Natural killer cell treated with Interleukin-12 subunit alpha and Interleukin-12 subunit beta and Interleukin-15 and Interleukin-18, amount 100 ng/mL, for 72 hours (primary cell): ENCODE measurements around the gene ABCA7. TPM values are rescaled to one million over a fixed set of nuclear protein-coding genes. Genes with fewer than 3 reads are reported as not detected.

ENCODE experiments used
- ATAC-seq, 2 donors: fragments of 150-1000 bp; cut with Tn5 transposase in 1 of 2; sonication (Bioruptor Pico), chemical (Tn5 transposase) in 1 of 2; 2 replicates each; pipeline ENCODE4 v1.10.0; 2021
- DNase-seq: peaks from one replicate; pipeline ENCODE4 v3.0.0; 2022; ENCODE audit warnings: low spot score
- H3K27ac Mint-ChIP-seq, 2 donors: 1 replicate in 1 of 2; 2 replicates in 1 of 2; pipeline ENCODE4 v1.8.0; 2022; ENCODE audit warnings: mixed read lengths in 2 of 2, mild to moderate bottlenecking in 1 of 2, moderate library complexity in 1 of 2
- H3K27me3 Mint-ChIP-seq, 2 donors: 1 replicate in 1 of 2; 2 replicates in 1 of 2; pipeline ENCODE4 v1.8.0; 2022; ENCODE audit warnings: mixed read lengths in 2 of 2
- H3K36me3 Mint-ChIP-seq: one replicate; pipeline ENCODE4 v1.8.0; 2022; ENCODE audit warnings: mixed read lengths
- H3K4me1 Mint-ChIP-seq, 2 donors: 1 replicate in 1 of 2; 2 replicates in 1 of 2; pipeline ENCODE4 v1.8.0; 2022; ENCODE audit warnings: low read depth in 2 of 2, mixed read lengths in 2 of 2, mild to moderate bottlenecking in 1 of 2
- H3K4me3 Mint-ChIP-seq: one replicate; pipeline ENCODE4 v1.8.0; 2022; ENCODE audit warnings: mixed read lengths
- H3K9me3 Mint-ChIP-seq: 2 replicates; pipeline ENCODE4 v1.8.0; 2022; ENCODE audit warnings: mixed read lengths
- total RNA-seq, 2 donors: library from RNA; stranded (reverse); gene quantifications; one replicate each; pipeline ENCODE4 v1.2.3, GENCODE V29; 2022

Gene ABCA7, protein sequence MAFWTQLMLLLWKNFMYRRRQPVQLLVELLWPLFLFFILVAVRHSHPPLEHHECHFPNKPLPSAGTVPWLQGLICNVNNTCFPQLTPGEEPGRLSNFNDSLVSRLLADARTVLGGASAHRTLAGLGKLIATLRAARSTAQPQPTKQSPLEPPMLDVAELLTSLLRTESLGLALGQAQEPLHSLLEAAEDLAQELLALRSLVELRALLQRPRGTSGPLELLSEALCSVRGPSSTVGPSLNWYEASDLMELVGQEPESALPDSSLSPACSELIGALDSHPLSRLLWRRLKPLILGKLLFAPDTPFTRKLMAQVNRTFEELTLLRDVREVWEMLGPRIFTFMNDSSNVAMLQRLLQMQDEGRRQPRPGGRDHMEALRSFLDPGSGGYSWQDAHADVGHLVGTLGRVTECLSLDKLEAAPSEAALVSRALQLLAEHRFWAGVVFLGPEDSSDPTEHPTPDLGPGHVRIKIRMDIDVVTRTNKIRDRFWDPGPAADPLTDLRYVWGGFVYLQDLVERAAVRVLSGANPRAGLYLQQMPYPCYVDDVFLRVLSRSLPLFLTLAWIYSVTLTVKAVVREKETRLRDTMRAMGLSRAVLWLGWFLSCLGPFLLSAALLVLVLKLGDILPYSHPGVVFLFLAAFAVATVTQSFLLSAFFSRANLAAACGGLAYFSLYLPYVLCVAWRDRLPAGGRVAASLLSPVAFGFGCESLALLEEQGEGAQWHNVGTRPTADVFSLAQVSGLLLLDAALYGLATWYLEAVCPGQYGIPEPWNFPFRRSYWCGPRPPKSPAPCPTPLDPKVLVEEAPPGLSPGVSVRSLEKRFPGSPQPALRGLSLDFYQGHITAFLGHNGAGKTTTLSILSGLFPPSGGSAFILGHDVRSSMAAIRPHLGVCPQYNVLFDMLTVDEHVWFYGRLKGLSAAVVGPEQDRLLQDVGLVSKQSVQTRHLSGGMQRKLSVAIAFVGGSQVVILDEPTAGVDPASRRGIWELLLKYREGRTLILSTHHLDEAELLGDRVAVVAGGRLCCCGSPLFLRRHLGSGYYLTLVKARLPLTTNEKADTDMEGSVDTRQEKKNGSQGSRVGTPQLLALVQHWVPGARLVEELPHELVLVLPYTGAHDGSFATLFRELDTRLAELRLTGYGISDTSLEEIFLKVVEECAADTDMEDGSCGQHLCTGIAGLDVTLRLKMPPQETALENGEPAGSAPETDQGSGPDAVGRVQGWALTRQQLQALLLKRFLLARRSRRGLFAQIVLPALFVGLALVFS (N-terminal part only)
- total RNA-seq: 10 to 100 TPM; 53.7 to 69.9 TPM

DNA sequence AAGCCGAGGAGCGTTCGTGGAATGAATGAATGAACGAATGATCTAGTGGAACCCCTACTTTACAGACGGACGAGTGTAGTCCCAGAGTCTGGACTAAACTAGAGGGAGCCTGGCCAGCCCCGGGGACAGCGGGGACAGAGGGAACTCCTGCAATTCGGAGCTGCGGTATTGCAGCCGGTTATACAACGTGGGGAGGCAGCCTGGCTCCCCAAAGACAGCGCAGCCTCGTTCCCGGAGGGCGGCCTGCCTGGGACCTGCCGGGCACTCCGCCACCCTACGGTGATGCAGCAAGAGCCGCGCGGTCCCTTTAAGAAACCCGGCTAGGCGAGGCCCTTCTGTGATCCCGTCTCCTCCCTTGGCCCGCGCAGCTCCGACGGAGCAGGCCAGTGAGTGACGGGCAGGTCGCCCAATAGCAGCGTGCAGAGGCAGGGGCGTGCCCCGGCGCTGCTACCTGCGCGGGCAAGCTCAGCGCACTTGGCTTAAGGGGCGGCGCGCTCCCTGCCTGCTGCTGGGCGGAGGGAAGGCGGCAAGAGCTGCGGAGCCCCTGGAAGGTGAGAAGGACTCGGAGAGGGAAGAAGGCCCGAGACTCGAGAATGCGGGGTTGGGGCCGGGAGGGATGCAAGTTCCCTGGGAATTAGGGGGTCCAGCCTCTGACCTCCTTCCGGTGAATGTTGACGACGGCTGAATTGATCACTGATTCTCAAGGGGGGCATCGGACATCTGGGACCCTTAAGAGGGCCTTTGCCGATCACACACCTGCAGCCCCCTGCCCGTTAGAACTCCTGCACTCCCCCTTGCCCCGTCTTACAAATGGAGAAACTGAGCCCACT lies at the start of gene ABCA7:
Gene ABCA7 (plus strand): TSS at position 462 of the 830 bp plus-strand sequence. CDS start 1,255 bp downstream, outside the sequence.
- H3K27ac Mint-ChIP-seq: peak within 1 kb of the TSS; percentile 80 to 96
- no peaks in the 10 kb centered on the region for H3K27me3 Mint-ChIP-seq
- ATAC-seq: peak; percentile 97 to 98
- DNase-seq: peak; percentile 99
- H3K4me3 Mint-ChIP-seq: peak within 1 kb of the TSS; percentile 95
- peaks cover 29 to 39% of the 10 kb centered on the region in 2 donors for H3K4me1 Mint-ChIP-seq
- H3K36me3 Mint-ChIP-seq: no peaks in the 10 kb centered on the region
- H3K9me3 Mint-ChIP-seq: no peaks in the 10 kb centered on the region

DNA sequence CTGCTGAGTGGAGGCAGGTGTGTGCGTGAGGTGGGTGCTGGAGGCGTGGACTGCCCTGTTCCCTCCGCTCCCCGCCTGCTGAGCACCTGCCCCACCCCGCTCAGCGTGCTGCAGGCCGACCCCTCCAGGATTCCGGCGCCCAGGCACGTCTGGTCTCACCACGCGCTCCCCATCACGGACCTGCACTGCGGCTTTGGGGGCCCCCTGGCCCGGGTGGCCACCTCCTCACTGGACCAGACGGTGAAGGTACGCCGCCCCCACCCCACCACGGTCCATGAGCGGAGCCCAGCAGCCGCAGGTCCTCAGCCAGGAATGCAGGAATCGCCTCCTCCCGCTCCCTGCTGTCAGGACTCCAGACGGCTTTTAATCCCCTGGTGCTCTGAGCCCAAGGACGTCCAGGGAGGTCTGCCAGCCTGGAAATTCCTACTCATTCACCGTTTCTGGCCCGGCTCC lies 49.8 kb upstream of the ABCA7 start:
- ATAC-seq (no peak), DNase-seq (no peak)
- Mint-ChIP-seq H3K9me3 (no peaks in the 10 kb centered on the region), H3K4me1 (peaks cover 1 to 19% of the 10 kb centered on the region in 2 donors), H3K4me3 (no peak overlapping the region), H3K36me3 (no peaks in the 10 kb centered on the region), H3K27ac (no peak overlapping the region), H3K27me3 (no peaks in the 10 kb centered on the region)

DNA sequence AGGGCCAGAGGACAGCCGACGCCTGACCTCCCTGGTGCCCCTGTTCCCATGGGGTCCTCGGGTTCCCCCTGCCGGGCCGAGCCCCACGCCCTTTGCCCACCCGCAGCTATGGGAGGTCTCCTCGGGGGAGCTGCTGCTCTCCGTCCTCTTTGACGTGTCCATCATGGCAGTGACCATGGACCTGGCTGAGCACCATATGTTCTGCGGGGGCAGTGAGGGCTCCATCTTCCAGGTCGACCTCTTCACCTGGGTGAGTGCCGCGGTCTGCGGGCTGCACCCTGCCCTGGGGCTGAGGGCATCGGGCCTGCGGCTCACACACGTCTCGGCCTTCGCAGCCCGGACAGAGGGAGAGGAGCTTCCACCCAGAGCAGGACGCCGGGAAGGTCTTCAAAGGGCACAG lies 49.2 kb upstream of the ABCA7 start:
- DNase-seq: no peak
- Mint-ChIP-seq H3K36me3 (no peaks in the 10 kb centered on the region), H3K4me3 (no peak overlapping the region), H3K27me3 (no peaks in the 10 kb centered on the region), H3K27ac (no peak overlapping the region), H3K4me1 (peaks cover 0 to 15% of the 10 kb centered on the region in 2 donors), H3K9me3 (no peaks in the 10 kb centered on the region)
- ATAC-seq: no peak

DNA sequence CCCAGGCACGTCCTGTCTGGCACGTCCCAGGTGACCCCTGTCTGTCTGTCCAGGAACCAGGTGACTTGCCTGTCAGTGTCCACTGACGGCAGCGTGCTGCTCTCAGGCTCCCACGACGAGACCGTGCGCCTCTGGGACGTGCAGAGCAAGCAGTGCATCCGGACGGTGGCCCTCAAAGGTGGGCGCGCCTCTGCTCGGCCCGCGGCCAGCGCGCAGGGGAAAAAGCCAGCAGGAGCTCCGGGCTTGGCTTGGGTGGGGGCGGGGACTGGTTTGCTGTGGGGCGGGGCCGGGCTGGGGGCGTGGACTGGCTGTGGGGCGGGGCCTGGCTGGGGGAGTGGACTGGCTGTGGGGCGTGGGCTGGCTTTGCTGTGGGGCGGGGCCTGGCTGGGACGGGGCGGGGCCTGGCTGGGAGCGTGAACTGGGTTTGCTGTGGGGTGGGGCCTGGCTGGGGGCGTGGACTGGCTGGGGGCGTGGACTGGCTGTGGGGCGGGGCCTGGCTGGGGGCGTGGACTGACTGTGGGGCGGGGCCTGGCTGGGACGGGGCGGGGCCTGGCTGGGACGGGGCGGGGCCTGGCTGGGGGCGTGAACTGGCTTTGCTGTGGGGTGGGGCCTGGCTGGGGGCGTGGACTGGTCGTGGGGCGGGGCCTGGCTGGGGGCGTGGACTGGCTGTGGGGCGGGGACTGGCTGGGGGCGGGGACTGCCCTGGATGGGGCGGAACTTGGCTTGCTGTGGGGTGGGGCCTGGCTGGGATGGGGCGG lies 48.6 kb upstream of the ABCA7 start:
- Mint-ChIP-seq H3K27ac (no peak overlapping the region), H3K4me3 (no peak overlapping the region), H3K4me1 (peaks cover 0 to 16% of the 10 kb centered on the region in 2 donors), H3K36me3 (no peaks in the 10 kb centered on the region), H3K27me3 (no peaks in the 10 kb centered on the region), H3K9me3 (no peaks in the 10 kb centered on the region)
- DNase-seq: no peak
- ATAC-seq: peak; percentile 73 to 87

DNA sequence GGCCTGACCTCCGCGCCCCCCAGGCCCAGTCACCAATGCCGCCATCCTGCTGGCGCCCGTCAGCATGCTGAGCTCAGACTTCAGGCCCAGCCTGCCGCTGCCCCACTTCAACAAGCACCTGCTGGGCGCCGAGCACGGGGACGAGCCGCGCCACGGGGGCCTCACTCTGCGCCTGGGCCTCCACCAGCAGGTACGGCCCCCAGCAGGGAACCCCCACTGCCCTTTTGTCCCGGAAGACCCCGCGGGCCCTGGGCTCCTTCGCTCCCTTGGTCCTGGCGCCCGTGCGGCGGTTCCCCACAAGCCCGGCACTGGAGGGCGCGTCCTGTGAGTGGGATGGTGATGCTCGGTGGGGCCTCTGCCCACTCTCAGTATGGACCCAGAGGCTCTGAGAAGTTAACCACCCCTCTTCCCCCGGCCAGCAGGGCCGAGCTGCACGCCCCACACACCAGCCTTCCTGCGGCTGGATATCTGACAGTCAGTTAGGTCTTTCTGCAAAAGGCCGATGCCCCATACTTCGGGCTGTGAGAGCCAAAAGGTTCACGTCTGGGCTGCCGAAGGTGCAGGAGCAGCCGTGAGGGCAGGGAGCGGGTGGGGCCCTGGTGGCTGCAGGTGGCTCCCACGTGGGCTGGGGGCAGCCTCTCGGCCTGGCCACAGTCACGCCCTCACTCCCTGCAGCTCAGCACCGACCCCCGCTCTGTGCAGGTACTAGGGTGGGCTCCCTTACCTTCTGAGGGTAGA lies 47.8 kb upstream of the ABCA7 start:
- peak overlapping the region in 1 of 2 donors; percentile 58 for H3K27ac Mint-ChIP-seq
- no peaks in the 10 kb centered on the region for H3K36me3 Mint-ChIP-seq
- DNase-seq: no peak
- no peak for ATAC-seq
- H3K4me1 Mint-ChIP-seq: peaks cover 0 to 13% of the 10 kb centered on the region in 2 donors
- no peak overlapping the region for H3K4me3 Mint-ChIP-seq
- H3K27me3 Mint-ChIP-seq: no peaks in the 10 kb centered on the region
- H3K9me3 Mint-ChIP-seq: no peaks in the 10 kb centered on the region

DNA sequence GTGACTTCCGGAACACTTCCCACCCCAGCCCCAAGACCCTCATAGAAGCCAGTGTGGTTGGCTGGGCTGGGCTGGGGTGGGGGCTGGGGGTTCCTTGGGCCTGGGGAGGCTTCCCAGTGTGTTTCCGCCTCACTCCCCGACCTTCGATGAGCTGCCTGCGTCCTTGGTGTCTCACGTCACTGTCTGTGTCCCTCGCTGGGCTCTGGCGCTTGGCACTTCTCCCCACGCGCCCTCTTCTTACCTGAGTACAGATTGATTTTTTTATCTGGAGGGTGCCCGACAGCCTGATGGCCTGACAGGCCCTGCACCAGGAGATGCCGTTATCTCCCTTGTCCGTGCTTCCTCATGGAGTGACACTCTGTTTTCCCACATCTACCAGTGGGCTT lies 47.2 kb upstream of the ABCA7 start:
- DNase-seq (no peak), ATAC-seq (no peak)
- H3K9me3 Mint-ChIP-seq: no peaks in the 10 kb centered on the region
- H3K27me3 Mint-ChIP-seq: no peaks in the 10 kb centered on the region
- H3K4me3 Mint-ChIP-seq: no peak overlapping the region
- H3K4me1 Mint-ChIP-seq: peaks cover 0 to 13% of the 10 kb centered on the region in 2 donors
- no peaks in the 10 kb centered on the region for H3K36me3 Mint-ChIP-seq
- peak overlapping the region in 1 of 2 donors; percentile 58 for H3K27ac Mint-ChIP-seq

DNA sequence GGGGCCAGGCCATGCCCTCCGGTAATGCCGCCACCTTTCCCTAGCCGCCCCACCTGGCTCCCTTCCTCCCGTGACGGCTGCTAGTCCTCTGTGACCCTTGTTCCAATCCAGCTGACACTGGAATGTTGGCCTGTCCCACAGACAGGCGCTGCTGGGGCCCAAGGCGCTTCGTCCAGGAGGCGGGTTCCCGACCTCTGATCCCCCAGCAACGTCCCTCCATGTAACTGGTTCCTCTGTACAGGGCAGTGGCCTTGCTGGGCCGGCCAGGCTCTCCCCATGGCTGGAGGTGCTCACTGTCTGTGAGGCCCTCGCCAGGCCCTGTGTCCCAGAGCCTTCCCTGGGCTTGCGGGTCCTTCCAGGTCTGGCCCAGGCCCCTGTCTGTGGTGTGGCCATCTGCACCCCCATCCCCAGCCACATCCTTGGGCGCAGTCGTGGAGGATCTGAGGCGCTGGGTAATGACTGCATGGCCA lies 46.5 kb upstream of the ABCA7 start:
- no peaks in the 10 kb centered on the region for H3K9me3 Mint-ChIP-seq
- DNase-seq: no peak
- H3K36me3 Mint-ChIP-seq: no peaks in the 10 kb centered on the region
- H3K27ac Mint-ChIP-seq: no peak overlapping the region
- H3K27me3 Mint-ChIP-seq: peaks cover 0 to 3% of the 10 kb centered on the region in 2 donors
- peaks cover 0 to 13% of the 10 kb centered on the region in 2 donors for H3K4me1 Mint-ChIP-seq
- no peak for ATAC-seq
- H3K4me3 Mint-ChIP-seq: no peak overlapping the region

DNA sequence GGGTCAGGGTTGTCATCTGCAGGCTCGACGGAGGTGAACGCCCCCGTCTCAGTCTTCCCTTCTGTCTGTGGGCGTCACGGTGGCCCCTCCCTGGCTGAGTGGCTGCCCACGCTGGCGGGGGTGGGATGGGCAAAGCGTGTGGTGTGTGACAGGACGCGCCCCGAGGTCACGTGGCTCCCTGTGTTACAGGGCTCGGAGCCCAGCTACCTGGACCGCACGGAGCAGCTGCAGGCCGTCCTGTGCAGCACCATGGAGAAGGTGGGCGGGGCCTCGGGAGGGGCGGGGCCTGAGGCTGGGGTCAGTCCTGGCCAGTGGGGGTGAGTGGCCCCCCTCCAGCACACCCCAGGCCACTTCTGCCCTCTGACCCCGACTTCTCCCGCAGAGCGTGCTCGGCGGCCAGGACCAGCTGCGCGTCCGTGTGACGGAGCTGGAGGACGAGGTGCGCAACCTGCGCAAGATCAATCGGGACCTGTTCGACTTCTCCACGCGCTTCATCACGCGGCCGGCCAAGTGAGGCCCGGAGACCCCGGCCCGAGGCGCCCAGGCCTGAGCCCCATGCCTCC lies 46.0 kb upstream of the ABCA7 start:
- Mint-ChIP-seq H3K9me3 (no peaks in the 10 kb centered on the region), H3K27ac (no peak overlapping the region)

DNA sequence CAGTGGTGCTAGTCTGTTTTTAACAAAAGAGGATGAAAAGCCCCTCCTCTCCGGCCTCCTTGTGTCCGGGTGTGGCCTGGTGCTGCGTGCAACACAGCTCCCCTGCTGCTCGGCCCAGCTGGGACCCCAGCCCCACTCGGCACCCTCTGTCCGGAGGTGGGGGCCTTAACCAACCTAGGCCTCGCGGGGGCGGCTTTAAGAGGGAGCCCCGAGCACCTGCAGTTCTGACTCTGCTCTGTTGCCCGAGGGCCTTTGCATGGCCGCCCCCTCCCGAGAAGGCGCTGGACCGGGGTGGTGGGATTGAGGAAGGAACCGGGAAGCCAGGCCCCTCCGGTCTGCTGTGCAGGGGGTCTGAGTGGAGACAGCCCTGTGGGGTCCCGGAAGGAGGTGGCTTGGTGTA lies 45.4 kb upstream of the ABCA7 start:
- Mint-ChIP-seq H3K9me3 (no peaks in the 10 kb centered on the region), H3K36me3 (no peaks in the 10 kb centered on the region), H3K27ac (no peak overlapping the region), H3K4me1 (peaks cover 0 to 10% of the 10 kb centered on the region in 2 donors), H3K4me3 (no peak overlapping the region), H3K27me3 (peaks cover 10 to 11% of the 10 kb centered on the region in 2 donors)
- DNase-seq: no peak
- no peak for ATAC-seq

More for the DNA sequence above, 46.0 kb upstream of the ABCA7 start:
- H3K36me3 Mint-ChIP-seq: no peaks in the 10 kb centered on the region
- H3K4me1 Mint-ChIP-seq: peaks cover 0 to 10% of the 10 kb centered on the region in 2 donors
- H3K4me3 Mint-ChIP-seq: no peak overlapping the region
- ATAC-seq: no peak
- peaks cover 4 to 5% of the 10 kb centered on the region in 2 donors for H3K27me3 Mint-ChIP-seq
- no peak for DNase-seq

DNA sequence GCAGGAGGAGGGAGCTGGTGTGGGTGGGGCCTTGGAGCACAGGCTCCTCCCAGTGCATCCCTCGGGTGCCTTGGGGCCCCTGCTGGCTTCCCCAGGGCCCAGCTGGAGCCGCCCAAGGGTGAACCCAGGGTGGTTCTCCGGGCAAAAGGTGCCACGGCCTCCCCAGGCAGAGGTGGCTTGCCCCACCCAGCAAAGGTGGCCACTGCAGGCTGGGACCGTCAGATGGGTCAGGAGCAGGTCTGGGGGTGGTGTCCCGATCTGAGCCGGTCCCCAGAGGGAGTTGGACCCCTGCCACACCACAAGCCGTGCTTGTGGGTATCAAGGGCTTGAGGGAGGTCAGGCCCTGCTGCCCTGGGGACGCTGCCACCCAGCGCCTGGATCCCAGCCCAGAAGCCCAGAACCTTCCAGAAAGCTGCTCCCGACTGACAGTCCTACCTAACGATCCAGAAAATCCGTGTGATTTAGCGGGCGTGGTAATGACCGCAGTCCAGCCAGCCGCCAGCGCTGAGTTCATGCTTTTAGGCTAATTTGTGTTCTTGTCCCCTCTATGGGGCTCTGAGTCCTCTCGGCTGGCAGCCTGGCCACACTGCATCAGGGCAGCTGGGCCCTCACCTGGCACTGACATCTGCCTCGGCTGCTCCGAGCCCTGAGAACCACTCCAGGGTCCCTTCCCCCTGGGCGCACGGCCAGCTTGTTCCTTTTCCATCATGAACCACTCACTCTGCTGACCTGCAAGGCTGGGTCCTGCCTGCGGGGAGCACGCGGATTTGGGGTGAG lies 44.7 kb upstream of the ABCA7 start:
- Mint-ChIP-seq H3K36me3 (no peaks in the 10 kb centered on the region), H3K9me3 (no peaks in the 10 kb centered on the region), H3K27me3 (peaks cover 10 to 11% of the 10 kb centered on the region in 2 donors), H3K27ac (no peak overlapping the region), H3K4me1 (peaks cover 0 to 10% of the 10 kb centered on the region in 2 donors), H3K4me3 (no peak overlapping the region)
- DNase-seq: no peak
- no peak for ATAC-seq
